Transverse colon (tissue), 4 donors: ENCODE results near the gene GNAQ. TPM values are rescaled to one million over a fixed set of nuclear protein-coding genes. Genes with fewer than 3 reads are reported as not detected.

ENCODE experiments used
- DNase-seq: peaks from one replicate; pipeline ENCODE4 v3.0.0-alpha.2; 2019
- H3K27ac ChIP-seq, 4 donors: fragments of 200-600 bp; sonication (generic); 2 replicates each; pipeline ENCODE4 v1.5.1; 2016 to 2018; ENCODE audit warnings: inconsistent platforms in 4 of 4
- H3K27me3 ChIP-seq: fragments of 200-600 bp; sonication (generic); 2 replicates; pipeline ENCODE4 v1.5.1; 2017; ENCODE audit warnings: inconsistent platforms
- H3K36me3 ChIP-seq, 4 donors: fragments of 200-600 bp; sonication (generic); 2 replicates each; pipeline ENCODE4 v1.5.1; 2017 to 2019; ENCODE audit warnings: inconsistent platforms in 4 of 4
- H3K4me1 ChIP-seq, 4 donors: fragments of 200-600 bp; sonication (generic); 2 replicates each; pipeline ENCODE4 v1.5.1; 2017 to 2020; ENCODE audit warnings: inconsistent platforms in 4 of 4
- H3K4me3 ChIP-seq, 4 donors: fragments of 200-600 bp; sonication (generic); 1 replicate in 1 of 4; 2 replicates in 3 of 4; pipeline versions ENCODE4 v1.5.1 to v1.6.1; 2017 to 2019; ENCODE audit warnings: inconsistent platforms in 4 of 4
- H3K9me3 ChIP-seq, 2 donors: fragments of 200-600 bp; sonication (generic); 2 replicates each; pipeline ENCODE4 v1.5.1; 2017 to 2019; ENCODE audit warnings: inconsistent platforms in 2 of 2
- CTCF ChIP-seq, 5 experiments: fragments of 200-600 bp in 3 of 5; fragments of 450-650 bp in 2 of 5; sonication (generic) in 3 of 5; IDR thresholded peaks; 1 replicate in 2 of 5; 2 replicates in 3 of 5; pipeline ENCODE4 v1.5.1; 2016 to 2017; ENCODE audit warnings: antibody characterized with exemption in 5 of 5, inconsistent platforms in 3 of 5, mild to moderate bottlenecking in 2 of 5, moderate library complexity in 1 of 5
- EP300 ChIP-seq: sonication (generic); formaldehyde crosslinking; IDR thresholded peaks from one replicate; pipeline ENCODE4 v1.6.1; 2017; ENCODE audit warnings: antibody characterized with exemption, low read depth
- POLR2A ChIP-seq: fragments of 450-650 bp; IDR thresholded peaks from one replicate; pipeline ENCODE4 v1.6.1; 2016; ENCODE audit warnings: antibody characterized with exemption, mild to moderate bottlenecking, moderate library complexity
- POLR2AphosphoS5 ChIP-seq, 3 donors: sonication (generic); formaldehyde crosslinking; IDR thresholded peaks; one replicate each; pipeline ENCODE4 v1.6.1; 2016; ENCODE audit warnings: antibody characterized with exemption in 3 of 3
- WGBS, 2 donors: methylation state at CpG; one replicate each; pipeline ENCODE4 v1.1.5; 2018; ENCODE audit warnings: low coverage in 1 of 2; 5-methylcytosine and 5-hydroxymethylcytosine counted together
- in situ Hi-C, 4 donors: fragments of 200-750 bp; cut with MboI; loops; one replicate each; pipeline versions ENCODE4 v1.15.0 to v1.15.1; 2017; ENCODE audit warnings: low sequenced_read_pairs in 3 of 4, low pct_ligation_motif_present in 1 of 4, low pct_unique_long_range_greater_than_20kb in 1 of 4
- intact Hi-C: fragments of 100-400 bp; cut with DNase I; formaldehyde crosslinking; loops from one replicate; pipeline ENCODE4 v1.15.1; 2023; ENCODE audit warnings: low total_unique reads
- total RNA-seq, 4 donors: library from RNA; depleted of rRNA; stranded (reverse); fragments of >200 nt; gene quantifications; one replicate each; pipeline ENCODE4 v1.1.0, GENCODE V29; 2016

The GNAQ gene
- total RNA-seq, 4 donors from 2014 or later = 36.3 to 54.9 (median 47.1) TPM

GRCh38 chr9:77935974-77936373 is 95.6 kb downstream of the GNAQ start:
- no peaks in the 10 kb centered on the region for H3K36me3 ChIP-seq
- no peak for DNase-seq
- H3K9me3 ChIP-seq = no peaks in the 10 kb centered on the region
- no peak overlapping the region for H3K27ac ChIP-seq
- WGBS, 2 donors = 48 to 78% methylated on average over 3 of the region's 3 CpGs
- no peaks in the 10 kb centered on the region for H3K27me3 ChIP-seq
- in situ Hi-C loops (no loop called here), intact Hi-C loops (no loop called here)
- TF ChIP-seq EP300 (no peak), POLR2A (no peak), POLR2AphosphoS5 (IDR thresholded peaks at IDR 0.05) (no peak), CTCF (IDR thresholded peaks at IDR 0.05) (no peak)
- no peak overlapping the region for H3K4me3 ChIP-seq
- peaks cover 0 to 11% (median 1%) of the 10 kb centered on the region in 4 donors for H3K4me1 ChIP-seq

GRCh38 chr9:77935211-77935610 is 96.4 kb downstream of the GNAQ start:
- in situ Hi-C loops (no loop called here), intact Hi-C loops (no loop called here)
- Histone ChIP-seq H3K27ac (no peak overlapping the region), H3K36me3 (no peaks in the 10 kb centered on the region), H3K27me3 (no peaks in the 10 kb centered on the region), H3K9me3 (no peaks in the 10 kb centered on the region), H3K4me3 (no peak overlapping the region), H3K4me1 (peaks cover 0 to 11% (median 1%) of the 10 kb centered on the region in 4 donors)
- TF ChIP-seq POLR2A = no peak
- no peak for TF ChIP-seq POLR2AphosphoS5 (IDR thresholded peaks at IDR 0.05)
- TF ChIP-seq EP300 = no peak
- no peak for TF ChIP-seq CTCF (IDR thresholded peaks at IDR 0.05)
- WGBS, 2 donors = 79 to 80% methylated on average over 2 to 3 of the region's 3 CpGs
- DNase-seq = no peak

GRCh38 chr9:77933976-77934375 is 97.6 kb downstream of the GNAQ start:
- DNase-seq = no peak
- H3K4me3 ChIP-seq = no peak overlapping the region
- intact Hi-C loops (no loop called here), in situ Hi-C loops (no loop called here)
- H3K27me3 ChIP-seq = no peaks in the 10 kb centered on the region
- no peaks in the 10 kb centered on the region for H3K9me3 ChIP-seq
- TF ChIP-seq EP300 (no peak), POLR2AphosphoS5 (IDR thresholded peaks at IDR 0.05) (no peak), POLR2A (no peak), CTCF (IDR thresholded peaks at IDR 0.05) (no peak)
- WGBS, 2 donors = 77 to 88% methylated on average over 8 of the region's 8 CpGs
- peaks cover 0 to 11% (median 1%) of the 10 kb centered on the region in 4 donors for H3K4me1 ChIP-seq
- no peaks in the 10 kb centered on the region for H3K36me3 ChIP-seq
- H3K27ac ChIP-seq = no peak overlapping the region

- no peak for DNase-seq
- no peak overlapping the region for H3K4me3 ChIP-seq
- no peaks in the 10 kb centered on the region for H3K9me3 ChIP-seq
- no peaks in the 10 kb centered on the region for H3K36me3 ChIP-seq
- H3K27me3 ChIP-seq = no peaks in the 10 kb centered on the region
- peaks cover 0 to 11% (median 1%) of the 10 kb centered on the region in 4 donors for H3K4me1 ChIP-seq
- 84 to 95% methylated on average over 4 to 7 of the region's 7 CpGs for WGBS, 2 donors
- TF ChIP-seq EP300 = no peak
- no peak for TF ChIP-seq CTCF (IDR thresholded peaks at IDR 0.05)
- TF ChIP-seq POLR2AphosphoS5 (IDR thresholded peaks at IDR 0.05) = no peak
- no peak for TF ChIP-seq POLR2A
- H3K27ac ChIP-seq = no peak overlapping the region
- in situ Hi-C loops (no loop called here), intact Hi-C loops (no loop called here)
Observed at GRCh38 chr9:77933019-77933418, 98.6 kb downstream of the GNAQ start.
